H9 (cell line): ENCODE measurements around the gene C17orf113. TPM values are rescaled to one million over a fixed set of nuclear protein-coding genes. Genes with fewer than 3 reads are reported as not detected.
A peak's percentile ranks its signal among the peaks of the same experiment; 100 is the strongest.

ENCODE experiments used
- DNase-seq: peaks from one replicate; pipeline ENCODE4 v3.0.0-alpha.2; 2017
- H2AFZ ChIP-seq: one replicate; pipeline ENCODE4 v1.6.1; 2013; ENCODE audit warnings: mild to moderate bottlenecking, low read length, control low read depth, moderate library complexity
- H2AK5ac ChIP-seq: 2 replicates; pipeline ENCODE4 v1.6.1; 2013; ENCODE audit warnings: low read length, control low read depth, mixed read lengths; ENCODE audit not compliant: insufficient read length
- H2BK120ac ChIP-seq: one replicate; pipeline ENCODE4 v1.6.1; 2013; ENCODE audit warnings: low read depth, mild to moderate bottlenecking, low read length, control low read depth, inconsistent platforms; ENCODE audit not compliant: poor library complexity, severe bottlenecking
- H2BK12ac ChIP-seq: 2 replicates; pipeline ENCODE4 v1.6.1; 2013; ENCODE audit warnings: low read length, control low read depth, mixed read lengths, low read depth; ENCODE audit not compliant: insufficient read length
- H2BK15ac ChIP-seq: 2 replicates; pipeline ENCODE4 v1.6.1; 2013; ENCODE audit warnings: low read depth, low read length, control low read depth
- H2BK20ac ChIP-seq: one replicate; pipeline ENCODE4 v1.6.1; 2013; ENCODE audit warnings: low read depth, mild to moderate bottlenecking, low read length, control low read depth, inconsistent platforms; ENCODE audit not compliant: poor library complexity, severe bottlenecking
- H2BK5ac ChIP-seq: 2 replicates; pipeline ENCODE4 v1.6.1; 2013; ENCODE audit warnings: low read length, control low read depth, mixed read lengths; ENCODE audit not compliant: insufficient read length
- H3K14ac ChIP-seq: 2 replicates; pipeline ENCODE4 v1.6.1; 2013; ENCODE audit warnings: low read length, control low read depth; ENCODE audit not compliant: insufficient read depth
- H3K18ac ChIP-seq: 2 replicates; pipeline ENCODE4 v1.6.1; 2013; ENCODE audit warnings: low read depth, mild to moderate bottlenecking, mixed read lengths, low read length, control low read depth; ENCODE audit not compliant: insufficient read length
- H3K23ac ChIP-seq: 2 replicates; pipeline ENCODE4 v1.6.1; 2013; ENCODE audit warnings: low read length, control low read depth, mixed read lengths, low read depth; ENCODE audit not compliant: insufficient read length
- H3K23me2 ChIP-seq: 2 replicates; pipeline ENCODE4 v1.6.1; 2013; ENCODE audit warnings: low read depth, mild to moderate bottlenecking, mixed read lengths, low read length, control low read depth; ENCODE audit not compliant: insufficient read length, poor library complexity, severe bottlenecking
- H3K27ac ChIP-seq: 2 replicates; pipeline ENCODE4 v1.5.1; 2013; ENCODE audit warnings: low read length, control low read depth, mixed read lengths, low read depth; ENCODE audit not compliant: insufficient read length
- H3K27me3 ChIP-seq: 2 replicates; pipeline ENCODE4 v1.6.1; 2013; ENCODE audit warnings: low read length, control low read depth, inconsistent platforms; ENCODE audit not compliant: insufficient read depth
- H3K4ac ChIP-seq: 2 replicates; pipeline ENCODE4 v1.6.1; 2013; ENCODE audit warnings: low read depth, mild to moderate bottlenecking, control low read depth, inconsistent platforms, low read length, moderate library complexity
- H3K4me1 ChIP-seq: 2 replicates; pipeline ENCODE4 v1.6.1; 2013; ENCODE audit warnings: low read length, control low read depth, inconsistent platforms; ENCODE audit not compliant: insufficient read depth
- H3K4me2 ChIP-seq: 2 replicates; pipeline ENCODE4 v1.6.1; 2013; ENCODE audit warnings: low read length, control low read depth, mixed read lengths; ENCODE audit not compliant: insufficient read length, insufficient read depth
- H3K56ac ChIP-seq: 2 replicates; pipeline ENCODE4 v1.6.1; 2013; ENCODE audit warnings: low read depth, mild to moderate bottlenecking, mixed read lengths, low read length, control low read depth; ENCODE audit not compliant: insufficient read length
- H3K79me1 ChIP-seq: 2 replicates; pipeline ENCODE4 v1.6.1; 2013; ENCODE audit warnings: low read depth, mild to moderate bottlenecking, moderate library complexity, low read length, control low read depth, inconsistent platforms; ENCODE audit not compliant: insufficient read depth, poor library complexity, severe bottlenecking
- H3K79me2 ChIP-seq: 2 replicates; pipeline ENCODE4 v1.6.1; 2013; ENCODE audit warnings: low read length, control low read depth, inconsistent platforms; ENCODE audit not compliant: insufficient read depth
- H3K9ac ChIP-seq: 2 replicates; pipeline ENCODE4 v1.6.1; 2013; ENCODE audit warnings: low read length, control low read depth, mixed read lengths; ENCODE audit not compliant: insufficient read length; ENCODE audit errors: extremely low read depth
- H3K9me3 ChIP-seq: one replicate; pipeline ENCODE4 v1.6.1; 2013; ENCODE audit warnings: low read depth, low read length, inconsistent platforms; ENCODE audit not compliant: control insufficient read depth
- H3T11ph ChIP-seq: one replicate; pipeline ENCODE4 v1.6.1; 2013; ENCODE audit warnings: mild to moderate bottlenecking, low read length, control low read depth, inconsistent platforms
- H4K20me1 ChIP-seq: one replicate; pipeline ENCODE4 v1.6.1; 2013; ENCODE audit not compliant: control insufficient read depth, insufficient read length, insufficient read depth
- H4K5ac ChIP-seq: 2 replicates; pipeline ENCODE4 v1.6.1; 2013; ENCODE audit warnings: low read depth, mild to moderate bottlenecking, mixed read lengths, low read length, control low read depth; ENCODE audit not compliant: insufficient read length
- H4K8ac ChIP-seq: replicated peaks from 2 replicates; pipeline ENCODE4 v1.6.1; 2013; ENCODE audit warnings: low read length, control low read depth, mixed read lengths, low read depth; ENCODE audit not compliant: insufficient read length
- H4K91ac ChIP-seq: 2 replicates; pipeline ENCODE4 v1.6.1; 2013; ENCODE audit warnings: low read depth, mild to moderate bottlenecking, moderate library complexity, mixed read lengths, low read length, control low read depth; ENCODE audit not compliant: insufficient read length
- H3K27ac Mint-ChIP-seq, 3 experiments: 2 replicates in 2 of 3; 3 replicates in 1 of 3; pipeline ENCODE4 v1.8.0; 2020 to 2021; ENCODE audit warnings: mixed read lengths in 3 of 3, mild to moderate bottlenecking in 1 of 3, moderate library complexity in 1 of 3
- H3K27me3 Mint-ChIP-seq: 2 replicates; pipeline ENCODE4 v1.8.0; 2021; ENCODE audit warnings: low read depth, mild to moderate bottlenecking, moderate library complexity, mixed read lengths
- H3K36me3 Mint-ChIP-seq, 3 experiments: 2 replicates in 2 of 3; 3 replicates in 1 of 3; pipeline ENCODE4 v1.8.0; 2020 to 2021; ENCODE audit warnings: low read depth in 3 of 3, mixed read lengths in 3 of 3; ENCODE audit not compliant: insufficient read depth in 1 of 3
- H3K4me1 Mint-ChIP-seq, 2 experiments: 2 replicates each; pipeline ENCODE4 v1.8.0; 2020; ENCODE audit warnings: mixed read lengths in 2 of 2
- H3K4me3 Mint-ChIP-seq, 2 experiments: 2 replicates in 1 of 2; 3 replicates in 1 of 2; pipeline ENCODE4 v1.8.0; 2020 to 2021; ENCODE audit warnings: mild to moderate bottlenecking in 2 of 2, mixed read lengths in 2 of 2, moderate library complexity in 1 of 2
- H3K9me3 Mint-ChIP-seq, 2 experiments: 2 replicates in 1 of 2; 3 replicates in 1 of 2; pipeline ENCODE4 v1.8.0; 2020; ENCODE audit warnings: mild to moderate bottlenecking in 2 of 2, mixed read lengths in 2 of 2, moderate library complexity in 1 of 2
- CTCF ChIP-seq: fragments of 200-600 bp; sonication (generic); conservative IDR thresholded peaks from 3 replicates; pipeline ENCODE4 v1.8.0; 2021; ENCODE audit warnings: antibody characterized with exemption, mild to moderate bottlenecking
- WGBS: extraction: QIAGEN DNeasy Blood & Tissue Kit; methylation state at CpG from one replicate; pipeline ENCODE4 v1.1.7; 2013; ENCODE audit warnings: missing lambda C conversion rate, low lambda C conversion rate, mixed read lengths; ENCODE audit not compliant: insufficient read length; ENCODE audit errors: extremely low coverage; 5-methylcytosine and 5-hydroxymethylcytosine counted together
- total RNA-seq: library from RNA; stranded (reverse); gene quantifications from 2 replicates; pipeline ENCODE4 v1.2.1, GENCODE V29; 2021

The C17orf113 gene
- total RNA-seq, 1 experiment from 2014 or later, result 1.0 TPM

DNA sequence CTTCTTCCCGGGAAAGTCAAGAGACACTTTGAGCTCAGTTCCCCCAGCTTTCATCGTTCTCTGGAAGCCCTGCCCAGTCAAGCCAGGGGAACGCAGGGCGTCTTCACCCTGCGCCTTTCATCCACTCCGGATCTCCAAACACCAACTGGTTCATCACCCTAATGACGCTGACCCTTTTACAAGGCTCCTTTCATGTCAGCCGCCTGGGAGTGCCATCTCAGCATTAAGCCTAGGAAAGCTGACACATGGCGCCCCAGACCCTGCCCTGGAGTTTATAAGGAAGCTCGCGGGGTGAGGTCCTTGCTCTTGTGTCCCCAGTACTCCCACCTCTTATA is 32.6 kb downstream of the C17orf113 start:
- H3K4ac ChIP-seq, result no peak overlapping the region
- no peak overlapping the region for H3K56ac ChIP-seq
- H2BK15ac ChIP-seq, result no peak overlapping the region
- peaks cover 24% of the 10 kb centered on the region; the same call in 1 of the 2 replicates for H3K79me2 ChIP-seq
- H3K27ac ChIP-seq, result peak overlapping the region; percentile 12
- Mint-ChIP-seq H3K4me1 (peaks cover 40 to 49% of the 10 kb centered on the region in 2 experiments), H3K36me3 (peaks cover 9 to 31% (median 21%) of the 10 kb centered on the region in 3 experiments), H3K4me3 (peak overlapping the region; percentile 97 to 99), H3K27me3 (no peaks in the 10 kb centered on the region), H3K9me3 (no peaks in the 10 kb centered on the region), H3K27ac (peak overlapping the region; percentile 97 to 100 (median 98))
- no peak overlapping the region for H2AFZ ChIP-seq
- H4K8ac ChIP-seq, result no peak overlapping the region
- peak overlapping the region; percentile 48; the same call in 1 of the 2 replicates for H3K14ac ChIP-seq
- peak overlapping the region; percentile 31 for H3K18ac ChIP-seq
- H2BK20ac ChIP-seq, result no peak overlapping the region
- H2AK5ac ChIP-seq, result no peak overlapping the region
- no peaks in the 10 kb centered on the region for H3K9me3 ChIP-seq
- WGBS, result no CpG with 5 or more reads among the region's 11 CpGs
- no peak overlapping the region for H2BK120ac ChIP-seq
- H3K9ac ChIP-seq, result peak overlapping the region; percentile 66
- no peak overlapping the region for H3T11ph ChIP-seq
- H2BK5ac ChIP-seq, result no peak overlapping the region
- peaks cover 14% of the 10 kb centered on the region for H3K23me2 ChIP-seq
- H4K20me1 ChIP-seq, result no peaks in the 10 kb centered on the region
- DNase-seq, result peak; percentile 67
- H3K27me3 ChIP-seq, result no peaks in the 10 kb centered on the region; the same call in 1 of the 2 replicates
- no peaks in the 10 kb centered on the region for H3K79me1 ChIP-seq
- H3K4me1 ChIP-seq, result peaks cover 8% of the 10 kb centered on the region; the same call in 1 of the 2 replicates
- H2BK12ac ChIP-seq, result no peak overlapping the region
- no peak for TF ChIP-seq CTCF
- H4K91ac ChIP-seq, result no peak overlapping the region
- H3K4me2 ChIP-seq, result peak overlapping the region; percentile 79
- no peak overlapping the region for H3K23ac ChIP-seq
- H4K5ac ChIP-seq, result no peak overlapping the region
